GM21717 (cell line): Measurements from ENCODE around the gene DNAJB2.
"Not testable (repeated sequence)": the region's sequence is repeated elsewhere in the genome, so short reads cannot be mapped to it uniquely, and the experiment has no call there.

Experiments
- ATAC-seq: cut with Tn5 transposase; IDR thresholded peaks from one replicate; pipeline ENCODE4 v1.9.1; 2021; ENCODE audit warnings: mild to moderate bottlenecking, moderate library complexity; ENCODE audit not compliant: unreplicated experiment

The DNAJB2 gene

GRCh38 chr2:219298759-219299371 is 19.7 kb downstream of the DNAJB2 start:
- peak; percentile 62 for ATAC-seq

DNA sequence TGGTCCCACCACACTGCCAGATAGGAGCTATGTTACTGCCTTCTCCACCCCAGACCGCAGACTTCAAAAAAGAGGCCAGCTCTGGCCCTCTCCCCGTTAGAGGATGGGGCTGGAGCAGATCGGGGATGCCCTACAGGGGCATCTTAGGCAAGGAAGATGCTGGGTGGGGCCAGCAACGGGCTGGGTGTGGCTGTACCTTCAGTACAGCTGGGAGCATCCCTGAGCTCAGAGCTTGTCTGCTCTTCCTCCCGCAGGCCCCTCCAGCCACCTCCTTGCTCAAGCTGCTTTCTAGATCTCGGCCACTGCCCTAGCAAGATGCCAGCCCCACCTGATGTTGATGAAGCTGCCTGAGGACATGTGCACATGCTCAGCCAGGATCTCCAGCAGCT is 20.2 kb downstream of the DNAJB2 start:
- no peak for ATAC-seq

DNA sequence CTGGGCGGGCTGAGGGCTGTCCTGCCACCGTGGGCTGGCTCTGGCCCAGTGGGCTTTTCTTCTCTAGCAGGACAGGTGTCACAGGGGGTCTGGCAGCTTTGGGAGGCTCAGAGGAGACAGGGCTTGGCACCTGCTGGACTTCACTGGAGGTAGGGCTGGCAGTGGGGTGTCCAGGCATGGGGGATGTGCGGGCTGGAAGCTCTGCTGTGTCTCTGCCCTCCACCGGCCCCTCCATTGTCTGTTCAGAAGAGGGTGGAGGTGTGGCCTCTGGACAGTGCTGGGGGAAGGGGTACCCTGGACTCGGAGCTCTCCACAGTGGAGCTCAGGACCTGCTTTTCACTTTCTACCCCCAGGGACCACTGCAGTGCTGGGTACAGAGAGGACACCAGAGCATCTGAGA is 20.9 kb downstream of the DNAJB2 start:
- no peak for ATAC-seq

DNA sequence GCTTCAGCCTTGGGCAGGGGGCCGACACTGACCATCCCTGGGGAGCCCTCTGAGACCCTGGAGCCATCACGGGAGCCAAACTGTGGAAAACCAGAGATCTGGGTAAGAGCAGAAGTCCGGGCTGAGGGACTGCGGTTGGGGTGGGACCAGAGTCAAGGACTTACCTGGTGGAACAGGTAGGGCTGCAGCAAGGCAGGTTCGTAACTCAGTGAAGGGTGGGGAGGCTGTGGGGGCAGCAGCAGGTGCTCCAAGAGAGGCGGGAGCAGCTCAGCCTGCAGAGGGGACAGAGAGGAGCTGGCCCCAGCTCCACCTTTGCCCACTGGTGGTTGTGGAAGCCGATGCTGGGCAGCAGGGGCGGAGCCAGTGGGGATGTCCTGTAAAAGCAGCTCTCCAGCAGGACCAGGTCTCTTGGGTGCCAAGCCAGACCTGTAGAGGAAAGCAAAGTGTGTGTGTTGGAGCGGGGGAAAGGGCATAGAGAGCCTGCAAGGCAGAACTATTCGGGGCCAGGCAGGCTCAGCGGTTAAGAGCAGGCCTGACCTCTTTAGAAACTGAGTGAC is 23.3 kb downstream of the DNAJB2 start:
- ATAC-seq: no peak

- ATAC-seq: no peak
Observed at GRCh38 chr2:219304223-219304622, 25.1 kb downstream of the DNAJB2 start.

GRCh38 chr2:219306047-219306446 is 26.9 kb downstream of the DNAJB2 start:
- no peak for ATAC-seq

GRCh38 chr2:219308142-219309101 is 29.3 kb downstream of the DNAJB2 start:
- no peak for ATAC-seq

GRCh38 chr2:219309278-219309677 is 30.1 kb downstream of the DNAJB2 start, which contains the start of gene PTPRN:
Gene PTPRN, minus strand, starts transcription at chr2:219309401. Its CDS starts 69 bp downstream, at chr2:219309332.
- ATAC-seq: no peak

- not testable (repeated sequence) for ATAC-seq
Observed at GRCh38 chr2:219312683-219313263, 33.6 kb downstream of the DNAJB2 start.

GRCh38 chr2:219314804-219315468 is 35.8 kb downstream of the DNAJB2 start:
- no peak for ATAC-seq

GRCh38 chr2:219323434-219323833 is 44.3 kb downstream of the DNAJB2 start:
- no peak for ATAC-seq

GRCh38 chr2:219325136-219325535 is 46.0 kb downstream of the DNAJB2 start:
- no peak for ATAC-seq

- ATAC-seq: no peak
Observed at GRCh38 chr2:219325657-219326315, 46.6 kb downstream of the DNAJB2 start.

GRCh38 chr2:219327719-219328118 is 48.6 kb downstream of the DNAJB2 start:
- no peak for ATAC-seq

DNA sequence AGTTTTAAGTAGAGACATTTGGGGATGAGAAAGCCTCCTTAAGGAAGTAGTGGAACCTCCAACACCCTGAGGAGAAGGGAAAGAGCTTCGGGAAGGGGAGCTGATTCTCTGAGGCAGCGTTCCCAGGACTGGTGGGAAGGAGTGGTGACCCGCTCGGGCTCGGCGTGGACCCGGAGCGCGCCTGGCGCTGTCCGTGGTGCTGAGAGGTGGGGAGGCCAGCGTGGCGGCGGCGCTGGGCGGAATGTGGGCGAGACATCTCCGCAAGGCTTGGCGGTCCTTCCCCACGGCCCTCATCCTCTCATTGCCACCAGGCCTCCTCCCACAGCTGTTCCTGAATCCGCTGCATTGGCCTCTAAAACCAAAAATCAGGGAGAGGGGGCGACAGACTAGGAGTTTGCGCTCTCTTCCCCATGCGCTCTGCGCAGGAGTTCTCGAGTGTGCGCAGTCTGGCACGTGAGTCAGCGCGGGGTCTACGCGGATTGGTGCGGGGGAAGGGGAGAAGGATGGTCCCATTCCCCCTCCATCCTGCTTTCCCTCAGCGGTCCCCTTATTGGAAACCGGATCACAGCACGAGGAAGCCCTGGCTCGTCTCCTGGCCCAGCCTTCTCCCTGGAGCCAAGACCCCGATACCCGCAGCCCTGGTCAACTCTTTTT is 52.5 kb downstream of the DNAJB2 start:
- ATAC-seq: no peak

DNA sequence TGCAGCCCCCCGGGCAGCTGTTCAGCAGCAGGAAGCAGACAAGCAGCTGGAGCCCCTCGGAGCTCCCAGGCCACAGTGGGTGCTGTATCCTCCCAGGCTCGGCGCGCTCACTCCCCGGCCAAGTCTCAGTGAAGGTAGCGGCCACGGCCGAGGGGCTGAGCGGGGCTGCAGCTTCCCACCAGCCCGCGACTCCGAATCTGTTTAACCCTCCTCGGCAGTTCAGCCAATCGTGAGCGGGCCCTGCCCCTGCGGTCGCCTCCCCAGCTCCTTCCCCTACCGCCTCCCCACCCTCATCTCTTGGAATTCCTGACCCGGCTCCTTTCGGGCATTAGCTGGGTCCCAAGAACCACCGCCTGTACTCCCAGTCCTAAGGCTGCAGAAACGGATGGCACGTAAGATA is 53.4 kb downstream of the DNAJB2 start, which contains the start of gene RESP18:
Gene RESP18, minus strand, starts transcription at position 203 of the 400 bp plus-strand sequence.
- ATAC-seq: no peak

DNA sequence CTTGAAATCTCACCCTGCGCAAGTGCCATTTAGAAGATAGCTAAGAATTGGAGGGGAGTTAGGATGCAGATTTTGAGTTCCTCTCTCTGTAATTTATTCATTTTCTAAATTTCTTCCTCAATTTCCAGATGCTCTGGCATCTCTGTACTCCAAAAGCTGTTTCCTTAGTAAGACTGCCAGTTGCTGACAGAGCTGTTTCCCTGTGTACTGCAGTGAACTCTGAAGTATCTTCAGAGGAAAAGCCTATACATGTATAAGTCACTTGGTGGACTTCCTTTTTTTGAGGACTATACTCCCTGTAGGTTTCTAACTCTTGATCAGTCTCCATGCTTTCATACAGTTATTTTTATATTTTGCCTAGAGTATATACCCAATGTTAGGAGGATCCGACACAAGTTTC is 54.9 kb downstream of the DNAJB2 start:
- ATAC-seq: no peak

DNA sequence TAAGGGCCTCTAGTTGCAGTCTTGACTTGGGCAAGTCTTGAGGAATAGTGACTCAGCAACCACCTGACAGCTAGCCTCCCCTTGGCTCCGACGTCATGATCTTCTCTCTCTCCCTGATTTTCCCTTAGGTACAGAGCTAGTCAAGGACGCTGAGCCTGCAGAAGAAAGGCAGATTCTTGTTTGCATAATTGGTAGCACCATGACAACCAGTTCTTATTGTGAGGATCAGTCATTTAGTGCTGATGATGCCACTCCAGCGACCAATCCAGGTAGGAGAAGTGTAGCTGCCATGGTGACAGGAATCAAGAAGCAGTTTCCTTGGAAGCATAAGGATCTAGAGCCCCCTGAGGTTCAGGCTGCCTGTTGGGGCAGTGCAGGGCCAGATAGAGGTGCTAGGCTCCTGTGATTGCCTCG is 56.2 kb downstream of the DNAJB2 start:
- no peak for ATAC-seq
